Stimulated activated CD8-positive, alpha-beta memory T cell treated with anti-CD3 and anti-CD28 coated beads, Interleukin-4, amount 100 ng/mL, for 1 hour (primary cell): ENCODE data around the gene EPHB1.
"Not testable (repeated sequence)": the region's sequence is repeated elsewhere in the genome, so short reads cannot be mapped to it uniquely, and the experiment has no call there.

Source experiments
- DNase-seq, 2 donors: peaks; one replicate each; pipeline ENCODE4 v3.0.0-alpha.2; 2020; ENCODE audit warnings: low read depth in 2 of 2, low spot score in 1 of 2

EPHB1 gene

DNA sequence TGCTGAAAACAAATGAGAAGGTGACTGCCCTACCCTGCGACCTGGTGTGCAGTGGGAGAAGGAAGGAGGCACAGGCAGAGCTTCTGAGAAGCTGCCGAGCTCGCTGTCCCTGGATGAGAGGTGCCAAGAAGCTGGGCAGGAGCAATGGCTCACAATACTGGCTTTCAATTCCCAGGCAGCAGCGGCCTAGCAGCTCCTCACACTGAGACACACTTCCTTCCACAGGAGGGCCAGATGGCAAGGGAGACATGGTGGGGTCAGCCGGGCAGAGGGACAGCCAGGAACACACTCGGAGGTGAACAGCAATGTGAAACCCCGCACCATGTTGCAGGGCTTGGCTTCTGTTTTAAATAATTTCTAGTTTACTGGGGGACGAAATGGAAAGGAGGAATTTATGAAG, 314.6 kb downstream of the EPHB1 start:
- no peak for DNase-seq

DNA sequence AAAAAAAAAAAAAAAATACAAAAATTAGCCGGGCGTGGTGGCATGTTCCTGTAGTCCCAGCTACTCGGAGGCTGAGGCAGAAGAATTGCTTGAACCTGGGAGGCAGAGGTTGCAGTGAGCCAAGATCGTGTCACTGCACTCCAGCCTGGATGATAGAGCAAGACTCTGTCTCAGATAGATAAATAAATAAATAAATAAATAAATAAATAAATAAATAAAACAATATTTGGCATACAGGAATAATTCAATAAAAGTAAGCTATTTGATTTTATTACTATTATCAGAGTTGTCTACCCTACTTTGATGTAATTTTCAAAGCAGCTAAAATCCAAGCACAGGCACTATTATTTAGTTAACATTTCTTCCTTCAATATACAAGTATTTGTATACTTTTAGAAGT, 319.5 kb downstream of the EPHB1 start:
- DNase-seq: not testable (repeated sequence)

DNA sequence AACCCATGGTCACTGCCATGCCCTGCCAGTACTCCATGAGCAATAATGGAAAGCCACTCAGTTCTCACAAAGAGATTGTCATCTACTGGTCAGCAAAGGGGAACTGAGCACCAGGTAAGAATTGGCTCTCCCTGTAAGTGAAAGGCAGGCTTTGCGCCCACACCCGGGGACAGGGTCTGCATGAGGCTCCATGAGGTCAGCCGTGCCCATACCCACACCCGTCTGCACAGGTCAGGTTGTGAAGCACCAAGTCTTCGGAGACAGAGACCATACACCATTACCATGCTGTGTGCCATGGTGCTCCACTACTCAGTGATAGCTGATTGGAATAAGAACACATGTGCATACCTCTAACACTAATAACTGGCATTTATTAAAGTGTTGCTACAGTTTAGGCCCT, 322.9 kb downstream of the EPHB1 start:
- no peak for DNase-seq

DNA sequence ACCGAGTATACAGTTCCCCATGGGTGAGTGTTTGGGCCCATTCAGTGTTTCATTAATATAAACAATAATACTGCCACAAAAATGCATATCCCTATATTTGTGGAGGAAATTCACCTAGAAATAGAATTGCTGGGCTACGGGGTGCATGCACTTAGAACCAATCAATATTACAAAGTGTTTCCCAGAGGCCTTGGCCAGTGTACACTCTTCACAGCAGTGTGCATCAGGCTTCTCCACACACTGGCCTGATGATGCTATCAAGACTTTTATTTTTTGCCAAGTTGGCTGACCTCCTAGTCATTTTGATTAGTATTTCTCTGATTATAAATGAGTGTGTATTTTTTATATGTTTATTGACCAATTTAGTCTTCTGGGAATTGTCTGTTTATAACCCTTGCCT, 323.7 kb downstream of the EPHB1 start:
- DNase-seq: no peak

DNA sequence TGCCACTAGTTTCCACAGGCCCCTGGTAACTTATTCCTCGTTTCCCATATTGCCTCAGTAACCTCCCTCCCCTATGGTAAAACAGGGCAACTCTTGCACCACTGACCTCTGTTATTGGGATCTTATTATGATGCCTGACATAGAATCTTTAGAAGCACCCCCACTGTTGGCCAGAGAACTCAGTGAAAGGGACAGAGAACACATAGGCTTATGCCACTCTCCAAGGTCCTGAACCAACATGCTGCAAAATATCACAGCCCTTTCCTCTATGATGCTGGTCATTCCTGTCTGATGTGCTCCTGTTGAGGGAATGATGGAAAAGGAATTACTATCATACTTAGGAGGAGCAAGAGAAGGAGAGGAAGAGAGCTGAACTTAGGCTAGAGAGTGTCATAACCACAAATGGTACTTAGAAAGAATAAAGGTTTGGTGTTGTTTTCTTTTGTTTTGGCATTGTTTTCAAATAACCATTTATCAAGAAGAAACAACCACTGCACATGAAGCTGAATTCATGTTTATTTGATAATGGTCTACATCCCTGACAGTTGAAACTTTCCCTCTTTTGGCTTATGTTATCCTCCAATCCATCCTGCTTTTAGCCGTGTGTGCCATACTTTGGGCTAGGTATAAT, 330.2 kb downstream of the EPHB1 start:
- no peak for DNase-seq

DNA sequence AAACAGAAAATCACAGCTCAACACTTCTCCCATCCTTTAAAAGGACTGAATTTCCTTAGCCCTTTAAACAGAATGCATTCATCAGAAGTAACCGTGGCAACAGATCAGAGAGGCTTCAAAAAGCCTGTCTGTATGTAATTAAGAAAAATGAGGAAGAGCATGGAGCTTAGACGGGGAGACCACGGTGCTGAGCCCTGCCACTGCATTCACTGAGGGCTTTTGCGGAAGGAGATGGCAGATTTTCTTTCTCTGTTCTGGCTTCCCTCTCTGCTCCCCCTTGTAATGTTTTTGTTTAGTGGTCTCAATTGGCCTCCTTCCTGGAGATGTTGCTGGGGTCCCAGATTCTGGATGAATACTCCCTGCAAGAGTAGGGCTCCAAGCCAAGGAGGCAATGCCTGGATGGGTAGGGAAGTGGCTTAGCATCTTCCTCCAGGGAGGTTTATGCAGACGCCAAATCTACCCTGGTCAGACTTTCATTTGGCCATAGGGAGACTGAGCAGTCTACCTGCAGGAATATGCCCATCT, 332.9 kb downstream of the EPHB1 start:
- DNase-seq: no peak

DNA sequence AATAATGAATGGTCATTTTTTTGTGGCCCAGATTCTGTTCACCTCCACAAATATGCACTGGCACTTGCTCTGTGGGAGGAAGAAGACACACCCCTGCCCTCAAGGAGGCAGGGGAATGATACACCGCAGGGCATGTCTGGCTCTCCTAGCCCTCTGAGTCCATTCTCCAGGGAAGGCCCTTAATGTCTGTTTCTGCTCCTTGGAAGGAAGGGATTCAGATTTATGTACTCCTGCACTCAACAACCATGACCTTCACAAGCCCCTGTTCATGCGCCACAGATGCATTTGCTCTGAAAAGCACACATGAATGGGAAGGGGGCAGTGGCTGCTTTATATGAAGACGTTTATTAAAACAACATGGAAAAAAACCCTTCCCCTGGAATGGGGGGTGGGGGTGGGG, 333.8 kb downstream of the EPHB1 start:
- DNase-seq: no peak

DNA sequence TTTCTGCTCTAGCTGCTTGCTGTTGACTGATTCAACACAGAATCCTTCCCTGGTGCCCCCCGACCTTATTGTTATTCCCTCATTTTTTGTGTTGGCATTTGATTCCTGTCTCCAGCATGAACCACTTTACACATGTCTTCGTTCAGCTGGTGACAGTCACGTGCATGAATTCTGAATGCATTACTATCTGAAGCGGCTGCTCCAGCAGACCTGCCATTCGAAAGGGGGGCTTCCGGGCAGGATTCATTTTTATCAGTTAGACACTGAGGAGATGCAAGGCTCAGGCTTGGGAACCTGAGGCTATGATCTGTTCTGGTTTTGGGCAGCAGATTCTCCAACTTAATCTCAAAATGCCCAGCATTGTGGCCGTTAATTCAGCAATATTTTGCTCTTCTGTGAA, 336.2 kb downstream of the EPHB1 start:
- no peak for DNase-seq

DNA sequence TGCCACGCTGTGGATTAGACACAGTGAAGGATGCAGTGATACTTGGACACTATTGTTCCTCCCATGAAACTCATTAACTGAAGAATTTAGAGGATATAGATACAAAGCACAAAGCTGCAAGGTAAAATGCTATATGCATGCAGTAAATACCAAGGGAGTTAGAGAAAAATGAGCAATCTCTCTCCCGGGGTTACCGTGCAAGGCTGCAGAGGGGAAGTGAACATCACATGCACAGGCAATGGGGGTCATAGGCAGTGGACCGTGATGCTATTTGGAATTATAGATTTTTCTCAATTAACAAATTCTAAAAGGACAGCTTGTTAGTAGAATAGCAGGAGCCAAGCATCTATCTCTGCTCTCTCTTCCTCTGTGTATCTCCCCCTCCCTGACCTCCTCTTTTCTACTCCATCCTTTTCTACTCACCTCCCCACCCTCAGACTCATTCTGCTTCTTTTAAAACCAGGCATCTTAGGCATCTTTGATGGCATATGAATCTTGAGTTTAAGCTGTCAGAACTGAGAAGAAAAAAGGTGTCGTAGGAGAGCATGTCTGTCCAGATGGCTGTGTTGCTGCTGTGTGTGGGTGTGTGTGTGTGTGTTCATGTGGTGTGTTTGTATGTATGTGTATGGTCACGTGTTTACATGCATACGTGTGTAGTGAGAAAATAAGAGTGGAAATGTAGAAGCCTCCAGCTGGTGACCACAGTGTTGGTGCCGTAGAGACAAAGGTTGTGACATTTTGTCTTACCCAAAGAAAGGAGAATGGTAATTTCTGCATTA, 339.0 kb downstream of the EPHB1 start:
- no peak for DNase-seq

DNA sequence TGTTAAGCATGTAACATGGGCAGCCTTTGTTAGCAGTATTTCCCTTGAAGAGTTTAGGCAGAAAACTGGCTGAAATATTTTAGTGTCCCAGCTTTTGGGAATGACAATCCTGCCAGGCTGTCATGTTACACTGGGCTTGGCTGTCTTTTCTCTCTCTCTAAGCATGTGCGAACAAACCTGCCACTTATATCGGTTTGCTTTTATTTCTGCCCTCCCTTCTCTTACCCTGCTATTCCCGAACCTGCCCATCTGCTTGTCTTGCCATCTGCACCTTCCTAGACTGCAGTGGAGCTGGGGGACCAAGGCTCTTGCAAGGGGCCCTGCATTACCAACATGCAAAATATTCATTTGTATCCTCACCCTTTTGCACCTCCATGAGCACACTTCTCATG, 339.6 kb downstream of the EPHB1 start:
- no peak for DNase-seq

DNA sequence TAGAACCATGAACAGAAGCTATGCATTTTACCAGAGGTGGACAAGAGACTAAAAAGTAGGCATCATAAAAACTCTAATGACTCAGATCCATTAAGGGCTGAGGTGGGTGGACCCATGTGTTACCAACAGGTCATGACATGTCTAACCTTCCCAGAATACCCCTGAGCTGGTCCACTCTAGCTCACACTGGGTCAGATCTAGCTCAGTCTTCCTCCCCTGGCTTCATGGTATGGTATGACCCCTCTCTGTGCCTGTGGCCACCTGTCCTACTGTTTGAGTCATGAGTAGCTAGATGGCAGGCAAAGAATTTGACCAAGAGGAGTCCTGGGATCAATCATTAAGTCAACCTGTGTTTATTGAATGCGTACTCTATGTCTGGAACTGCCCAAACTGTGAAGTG, 340.4 kb downstream of the EPHB1 start:
- no peak for DNase-seq

DNA sequence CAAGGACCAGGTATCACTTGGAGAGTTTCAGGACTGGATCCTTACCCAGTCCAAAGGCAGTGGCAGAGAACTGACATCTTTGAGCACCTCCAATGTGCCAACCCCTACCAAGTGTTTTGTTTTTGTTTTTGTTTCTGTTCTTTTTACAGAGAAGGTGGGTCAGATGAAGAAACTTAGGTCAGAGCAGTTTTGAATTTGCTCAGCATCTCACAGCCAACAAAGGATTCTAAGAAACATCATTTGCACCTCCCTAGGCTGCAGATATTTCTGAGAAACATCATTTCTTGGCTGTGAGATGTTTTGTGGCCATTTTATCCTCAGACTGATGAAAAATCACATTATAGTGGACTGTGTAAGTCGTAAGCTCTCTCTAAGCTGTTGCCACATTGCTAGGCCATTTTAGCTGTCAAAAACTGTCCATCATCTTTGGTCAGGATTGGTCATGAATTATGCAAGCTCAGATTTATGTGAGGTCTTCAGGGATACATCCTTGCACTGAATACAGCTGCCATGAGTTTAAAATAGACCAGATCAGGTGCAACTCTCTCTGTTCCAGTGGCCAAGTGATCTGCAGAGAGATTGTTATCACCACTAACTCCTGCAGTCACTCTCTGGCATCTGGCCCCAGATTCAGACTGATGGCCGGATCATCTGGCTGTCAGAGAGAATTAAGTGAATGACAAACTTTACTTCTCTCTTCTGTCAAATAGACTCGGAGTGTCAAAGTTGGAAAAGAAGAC, 341.5 kb downstream of the EPHB1 start:
- no peak for DNase-seq

DNA sequence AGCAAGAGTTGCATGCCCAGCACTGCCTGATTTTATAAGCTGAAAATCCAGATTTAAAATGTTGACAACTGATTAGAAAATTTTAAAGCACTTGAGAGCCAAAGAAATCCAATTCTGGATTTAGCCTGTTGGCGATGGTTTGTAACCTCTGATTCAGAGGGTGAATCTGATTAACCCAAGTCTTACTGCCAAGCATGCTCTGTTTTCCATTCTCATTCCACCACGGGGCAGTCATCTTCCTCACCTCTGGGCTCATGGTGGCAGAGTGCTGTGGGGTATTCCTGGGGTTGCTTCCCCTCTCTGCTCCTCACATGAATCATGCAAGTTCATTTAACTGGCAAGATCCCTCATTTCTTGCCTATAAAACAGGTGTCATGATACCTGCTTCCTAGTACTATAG, 342.2 kb downstream of the EPHB1 start:
- DNase-seq: no peak

DNA sequence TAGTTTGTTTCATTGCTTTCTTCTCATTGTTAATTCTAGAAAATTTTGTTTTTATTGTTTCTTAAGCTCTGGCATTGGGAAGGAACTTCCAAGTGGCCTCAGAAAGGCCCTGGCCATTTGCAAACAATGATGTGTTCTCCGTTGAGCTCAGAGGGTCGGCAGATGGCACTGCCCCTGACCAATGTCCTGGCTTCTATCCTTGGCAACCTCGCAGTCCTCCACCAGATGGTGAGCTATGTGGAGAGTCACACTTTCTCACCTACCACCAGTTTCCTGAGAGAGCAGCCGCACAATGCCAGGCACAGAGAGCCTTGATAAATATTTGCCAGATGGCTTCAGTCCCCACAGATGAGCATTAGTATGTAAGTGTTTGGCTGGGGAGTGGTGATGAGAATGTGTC, 343.7 kb downstream of the EPHB1 start:
- DNase-seq: no peak

DNA sequence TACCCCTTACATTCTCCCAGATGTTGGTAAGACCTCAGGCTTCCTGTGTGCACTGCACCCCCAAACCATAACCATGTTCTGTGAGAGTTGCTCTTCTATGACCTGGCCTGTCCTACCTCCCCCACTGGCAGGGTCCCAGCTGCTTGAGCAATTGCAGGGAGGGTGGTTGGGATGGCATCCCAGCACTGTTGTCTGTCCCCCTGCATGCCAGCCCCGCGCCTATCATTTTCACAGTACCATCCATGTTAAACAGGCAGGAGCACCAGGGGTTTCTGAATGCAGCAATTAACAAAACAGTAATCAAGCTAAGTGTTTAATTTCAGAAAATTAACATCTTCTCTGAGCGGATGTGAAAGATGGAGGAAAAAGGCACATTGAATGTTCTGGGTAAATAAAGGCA, 345.5 kb downstream of the EPHB1 start:
- DNase-seq: no peak

DNA sequence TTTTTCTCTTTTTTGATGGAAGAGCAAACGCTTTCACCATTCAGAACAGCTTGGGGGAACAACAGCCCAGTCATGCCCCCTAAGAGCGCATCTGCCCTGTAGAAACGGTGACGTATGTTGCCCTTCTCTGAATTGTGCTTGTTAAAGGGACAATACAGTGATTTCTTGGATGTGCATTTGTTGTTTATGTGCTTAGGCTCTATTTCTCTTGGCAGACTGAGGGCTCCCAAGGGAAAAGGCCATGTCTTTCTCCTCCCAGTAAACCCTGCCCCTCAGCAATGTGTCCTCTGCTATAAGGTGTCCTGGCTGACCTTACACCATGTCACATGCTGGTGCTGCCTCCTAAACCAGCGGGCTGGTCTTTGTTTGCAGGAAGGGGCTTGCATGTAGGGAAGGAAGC, 346.1 kb downstream of the EPHB1 start:
- no peak for DNase-seq

DNA sequence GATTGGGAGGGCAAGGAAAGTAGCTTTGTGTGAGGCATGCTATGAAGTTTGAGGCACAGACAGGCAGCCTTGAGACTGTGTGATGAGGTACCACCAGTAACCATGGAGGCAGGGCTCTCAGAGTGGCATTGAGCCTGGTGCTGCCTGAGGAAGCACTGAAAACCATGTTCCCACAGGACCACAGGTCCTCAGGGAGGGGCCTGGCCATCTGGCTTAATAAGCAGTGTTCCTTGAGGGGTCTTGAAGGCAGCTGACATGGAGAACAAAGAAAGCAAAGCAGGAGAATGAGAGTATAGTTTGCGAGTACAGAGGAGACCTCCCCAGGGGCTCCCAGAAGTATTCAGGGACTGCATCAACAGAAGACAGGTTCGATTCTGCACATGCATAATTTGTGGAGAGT, 346.6 kb downstream of the EPHB1 start:
- DNase-seq: no peak

DNA sequence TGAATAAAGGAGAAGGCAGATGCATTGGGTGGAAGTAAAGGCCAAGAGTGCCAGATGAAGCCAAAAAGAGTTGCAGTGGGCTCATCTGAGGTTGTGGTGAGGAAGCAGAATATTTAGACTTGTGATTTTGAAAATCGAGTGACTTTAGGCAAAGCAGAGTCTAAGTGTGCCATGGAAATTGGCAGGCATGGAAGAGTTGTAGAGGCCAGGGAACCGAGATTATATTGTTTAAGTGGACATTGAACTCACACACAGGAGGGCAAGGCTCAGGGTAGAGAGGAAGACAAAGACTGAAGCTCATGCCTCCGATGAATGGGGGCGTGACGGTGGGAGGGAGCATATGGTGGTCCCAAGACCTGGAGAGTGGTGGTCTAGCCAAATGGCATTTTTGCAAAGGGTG, 347.5 kb downstream of the EPHB1 start:
- no peak for DNase-seq

DNA sequence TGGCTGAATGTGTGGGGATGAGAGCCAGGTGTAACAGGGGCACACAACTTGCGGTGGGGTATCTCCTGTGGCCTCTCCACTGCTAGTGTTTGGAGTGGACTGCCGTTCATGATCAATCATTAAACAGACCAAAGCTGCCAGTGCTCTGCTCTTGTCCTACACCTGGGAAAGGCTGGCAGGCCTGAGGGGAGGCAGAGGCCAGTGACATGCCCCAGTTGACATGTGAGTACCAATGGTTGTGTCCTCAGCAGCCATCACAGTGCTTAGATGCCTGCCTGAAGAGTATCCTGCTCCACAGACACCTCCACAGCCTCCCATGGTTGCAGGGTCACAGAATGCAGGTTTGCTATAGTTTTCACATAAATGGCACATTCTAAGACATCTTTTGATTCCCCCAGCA, 348.4 kb downstream of the EPHB1 start:
- DNase-seq: no peak

DNA sequence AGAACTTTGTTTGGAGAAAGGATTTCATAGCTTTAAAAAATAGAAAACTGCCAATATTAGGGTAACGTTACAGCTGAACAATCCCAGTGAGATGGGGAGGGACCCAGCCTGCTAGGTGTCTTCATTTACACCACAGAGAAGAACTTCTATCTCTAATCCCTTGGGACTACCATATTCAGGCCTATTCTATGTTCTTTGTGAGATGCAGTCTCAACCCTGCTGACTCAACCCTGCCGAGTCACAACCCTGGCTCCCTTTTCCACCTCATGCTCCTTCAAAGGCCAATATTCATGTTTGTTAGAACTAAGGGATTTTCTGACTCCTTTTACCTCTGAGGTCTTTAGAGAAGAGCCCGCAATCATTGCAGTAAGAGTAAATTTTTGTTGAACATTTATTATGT, 350.5 kb downstream of the EPHB1 start:
- no peak for DNase-seq

DNA sequence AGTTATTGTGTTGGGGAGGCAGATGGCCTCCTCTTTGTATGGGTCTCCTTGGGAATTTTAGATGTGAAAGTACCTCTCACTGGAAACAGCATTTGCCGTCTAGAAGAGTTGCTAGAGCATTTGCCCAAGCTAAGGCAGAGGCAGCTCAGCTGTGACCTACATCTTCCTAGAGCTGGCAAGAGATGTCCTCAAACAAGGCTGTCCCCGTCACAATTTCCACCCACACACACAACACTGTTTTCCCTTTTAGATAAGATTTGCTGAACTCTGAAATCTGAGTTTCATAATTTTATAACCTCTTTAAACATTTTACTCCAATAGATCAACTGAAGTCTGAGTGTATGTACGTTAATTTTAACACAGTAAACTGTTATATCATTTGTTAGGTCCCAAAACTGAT, 352.6 kb downstream of the EPHB1 start:
- no peak for DNase-seq

DNA sequence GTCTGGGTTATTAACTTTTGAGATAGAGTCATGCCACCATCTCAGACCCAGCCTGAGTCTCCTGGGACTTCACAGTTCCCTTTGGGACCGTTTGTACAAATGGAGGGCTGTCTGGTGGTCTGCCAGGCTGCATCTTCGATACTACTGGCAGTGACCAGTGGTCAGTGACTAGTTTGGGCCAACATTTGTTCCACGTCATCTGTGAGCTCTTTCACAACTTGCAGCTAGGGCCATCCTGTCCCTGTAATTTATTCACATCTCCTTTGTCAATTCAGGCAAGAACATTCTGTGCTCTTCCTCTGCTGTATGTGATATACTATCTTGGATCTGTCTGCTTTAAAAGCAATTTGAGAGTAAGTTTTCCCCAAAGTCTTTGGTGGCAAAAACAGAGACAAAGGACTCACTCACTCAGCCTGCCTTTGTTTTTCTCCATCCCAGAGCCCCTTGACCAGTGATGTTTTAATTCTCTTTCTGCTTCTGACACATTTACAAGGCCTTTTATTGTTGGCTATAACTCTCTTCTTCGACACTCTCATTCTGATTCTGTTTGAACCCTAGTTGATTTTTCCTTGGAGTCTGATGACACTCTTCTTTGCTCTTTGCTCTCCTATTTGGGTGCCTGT, 353.4 kb downstream of the EPHB1 start:
- no peak for DNase-seq
